ENCODE results near the gene PLXDC1.

PLXDC1 gene

DNA sequence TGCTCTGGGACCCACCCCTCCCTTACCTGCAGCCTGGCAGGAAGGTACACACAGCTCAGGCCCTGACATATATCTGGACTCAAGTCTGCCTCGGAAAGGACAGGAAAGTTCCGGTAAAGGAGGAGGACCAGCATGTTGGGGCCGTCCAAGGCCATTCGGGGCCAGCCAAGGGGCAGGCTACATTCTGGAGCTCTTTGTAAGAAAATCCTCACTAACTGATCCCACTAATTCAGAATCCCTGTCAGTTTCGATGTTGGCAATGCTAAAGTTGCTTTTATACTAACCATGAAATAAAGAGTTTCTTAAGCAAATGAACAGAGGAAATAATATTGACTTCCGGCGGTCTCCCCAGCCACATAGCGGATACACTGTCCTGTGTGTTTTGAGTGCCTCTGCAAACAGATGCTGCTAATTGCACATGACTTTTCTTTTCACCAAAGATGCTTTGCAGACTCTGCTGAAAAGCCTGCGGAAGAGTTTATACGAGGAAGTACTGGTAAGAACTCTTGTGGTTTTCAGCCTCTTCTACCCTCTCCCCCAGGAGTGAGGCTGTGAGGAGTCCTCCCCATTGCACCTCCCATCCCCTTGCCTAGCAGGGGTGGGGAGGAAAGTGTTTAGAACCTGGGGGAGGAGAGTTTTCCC is 54.8 kb downstream of the PLXDC1 start:
- no peaks in the 10 kb centered on the region for H3K36me3 ChIP-seq (ENCODE audit: control insufficient read depth in 2 of 2, insufficient read depth in 1 of 2, low read length in 2 of 2)
- no peak overlapping the region for H3K4me3 ChIP-seq (ENCODE audit: low read depth, low read length)
- CTCF ChIA-PET, result interaction anchor here (1.0 kb wide), 1 partner anchor 9 kb away, joined by 4 read pairs; no protein-coding TSS in a partner anchor
- POLR2A ChIA-PET, result no interaction called here
- no peaks in the 10 kb centered on the region for H3K9me3 ChIP-seq (ENCODE audit: control insufficient read depth, insufficient read depth, low read depth, low read length)
- no peaks in the 10 kb centered on the region for H3K4me1 ChIP-seq (ENCODE audit: control insufficient read depth, insufficient read depth, low read length)
- H3K27ac ChIP-seq (ENCODE audit: extremely low read depth, low read depth, low read length), result no peak overlapping the region
- TF ChIP-seq ZBTB17 (tag by site-specific recombination; IDR thresholded peaks at IDR 0.05), result no peak
- TF ChIP-seq, protein P1, sequence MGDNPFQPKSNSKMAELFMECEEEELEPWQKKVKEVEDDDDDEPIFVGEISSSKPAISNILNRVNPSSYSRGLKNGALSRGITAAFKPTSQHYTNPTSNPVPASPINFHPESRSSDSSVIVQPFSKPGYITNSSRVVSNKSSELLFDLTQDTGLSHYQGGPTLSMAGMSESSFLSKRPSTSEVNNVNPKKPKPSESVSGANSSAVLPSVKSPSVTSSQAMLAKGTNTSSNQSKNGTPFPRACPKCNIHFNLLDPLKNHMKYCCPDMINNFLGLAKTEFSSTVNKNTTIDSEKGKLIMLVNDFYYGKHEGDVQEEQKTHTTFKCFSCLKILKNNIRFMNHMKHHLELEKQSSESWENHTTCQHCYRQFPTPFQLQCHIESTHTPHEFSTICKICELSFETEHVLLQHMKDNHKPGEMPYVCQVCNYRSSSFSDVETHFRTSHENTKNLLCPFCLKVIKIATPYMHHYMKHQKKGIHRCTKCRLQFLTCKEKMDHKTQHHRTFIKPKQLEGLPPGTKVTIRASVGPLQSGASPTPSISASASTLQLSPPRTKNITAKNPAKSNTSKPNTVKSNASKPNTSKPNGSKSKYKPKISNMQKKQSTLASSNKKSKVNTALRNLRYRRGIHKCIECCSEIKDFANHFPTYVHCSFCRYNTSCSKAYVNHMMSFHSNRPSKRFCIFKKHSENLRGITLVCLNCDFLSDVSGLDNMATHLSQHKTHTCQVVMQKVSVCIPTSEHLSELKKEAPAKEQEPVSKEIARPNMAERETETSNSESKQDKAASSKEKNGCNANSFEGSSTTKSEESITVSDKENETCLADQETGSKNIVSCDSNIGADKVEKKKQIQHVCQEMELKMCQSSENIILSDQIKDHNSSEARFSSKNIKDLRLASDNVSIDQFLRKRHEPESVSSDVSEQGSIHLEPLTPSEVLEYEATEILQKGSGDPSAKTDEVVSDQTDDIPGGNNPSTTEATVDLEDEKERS (tag by site-specific recombination; IDR thresholded peaks at IDR 0.05), result no peak
- TF ChIP-seq ZNF350 (tag by site-specific recombination; IDR thresholded peaks at IDR 0.05), result no peak
- TF ChIP-seq, protein P2, sequence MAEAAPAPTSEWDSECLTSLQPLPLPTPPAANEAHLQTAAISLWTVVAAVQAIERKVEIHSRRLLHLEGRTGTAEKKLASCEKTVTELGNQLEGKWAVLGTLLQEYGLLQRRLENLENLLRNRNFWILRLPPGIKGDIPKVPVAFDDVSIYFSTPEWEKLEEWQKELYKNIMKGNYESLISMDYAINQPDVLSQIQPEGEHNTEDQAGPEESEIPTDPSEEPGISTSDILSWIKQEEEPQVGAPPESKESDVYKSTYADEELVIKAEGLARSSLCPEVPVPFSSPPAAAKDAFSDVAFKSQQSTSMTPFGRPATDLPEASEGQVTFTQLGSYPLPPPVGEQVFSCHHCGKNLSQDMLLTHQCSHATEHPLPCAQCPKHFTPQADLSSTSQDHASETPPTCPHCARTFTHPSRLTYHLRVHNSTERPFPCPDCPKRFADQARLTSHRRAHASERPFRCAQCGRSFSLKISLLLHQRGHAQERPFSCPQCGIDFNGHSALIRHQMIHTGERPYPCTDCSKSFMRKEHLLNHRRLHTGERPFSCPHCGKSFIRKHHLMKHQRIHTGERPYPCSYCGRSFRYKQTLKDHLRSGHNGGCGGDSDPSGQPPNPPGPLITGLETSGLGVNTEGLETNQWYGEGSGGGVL (tag by site-specific recombination; IDR thresholded peaks at IDR 0.05), result peak; percentile 32; the same call in 1 of the 2 replicates

DNA sequence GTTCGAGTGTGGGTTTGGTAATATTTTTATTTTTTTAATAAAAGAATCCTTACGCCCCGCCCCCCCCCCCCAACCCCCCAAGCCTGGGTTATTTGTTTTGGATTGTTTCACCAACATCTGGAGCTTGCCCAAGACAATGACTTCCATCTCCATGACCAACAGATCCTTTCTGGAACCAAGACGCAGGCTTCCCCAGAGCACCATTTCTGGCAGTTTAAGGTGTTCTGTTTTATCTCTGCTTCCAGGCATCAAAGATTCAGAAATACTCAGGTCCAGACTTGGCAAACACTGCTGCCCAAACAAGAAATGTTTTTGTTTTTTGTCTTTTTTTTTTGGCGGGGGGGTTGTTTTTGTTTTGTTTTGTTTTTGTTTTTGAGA is 56.1 kb downstream of the PLXDC1 start:
- ChIA-PET CTCF (no interaction called here), POLR2A (no interaction called here)
- Histone ChIP-seq H3K4me1 (ENCODE audit: control insufficient read depth, insufficient read depth, low read length) (no peaks in the 10 kb centered on the region), H3K9me3 (ENCODE audit: control insufficient read depth, insufficient read depth, low read depth, low read length) (no peaks in the 10 kb centered on the region), H3K4me3 (ENCODE audit: low read depth, low read length) (no peak overlapping the region), H3K27ac (ENCODE audit: extremely low read depth, low read depth, low read length) (no peak overlapping the region), H3K36me3 (ENCODE audit: control insufficient read depth in 2 of 2, insufficient read depth in 1 of 2, low read length in 2 of 2) (no peaks in the 10 kb centered on the region)
- no peak for TF ChIP-seq MZF1 (tag by site-specific recombination; IDR thresholded peaks at IDR 0.05; ENCODE audit: borderline replicate concordance)
- no peak for TF ChIP-seq SETDB1 (IDR thresholded peaks at IDR 0.05; ENCODE audit: insufficient read length, low read length)
- no peak for TF ChIP-seq ZSCAN16 (tag by site-specific recombination; IDR thresholded peaks at IDR 0.05)
- TF ChIP-seq, protein P3, sequence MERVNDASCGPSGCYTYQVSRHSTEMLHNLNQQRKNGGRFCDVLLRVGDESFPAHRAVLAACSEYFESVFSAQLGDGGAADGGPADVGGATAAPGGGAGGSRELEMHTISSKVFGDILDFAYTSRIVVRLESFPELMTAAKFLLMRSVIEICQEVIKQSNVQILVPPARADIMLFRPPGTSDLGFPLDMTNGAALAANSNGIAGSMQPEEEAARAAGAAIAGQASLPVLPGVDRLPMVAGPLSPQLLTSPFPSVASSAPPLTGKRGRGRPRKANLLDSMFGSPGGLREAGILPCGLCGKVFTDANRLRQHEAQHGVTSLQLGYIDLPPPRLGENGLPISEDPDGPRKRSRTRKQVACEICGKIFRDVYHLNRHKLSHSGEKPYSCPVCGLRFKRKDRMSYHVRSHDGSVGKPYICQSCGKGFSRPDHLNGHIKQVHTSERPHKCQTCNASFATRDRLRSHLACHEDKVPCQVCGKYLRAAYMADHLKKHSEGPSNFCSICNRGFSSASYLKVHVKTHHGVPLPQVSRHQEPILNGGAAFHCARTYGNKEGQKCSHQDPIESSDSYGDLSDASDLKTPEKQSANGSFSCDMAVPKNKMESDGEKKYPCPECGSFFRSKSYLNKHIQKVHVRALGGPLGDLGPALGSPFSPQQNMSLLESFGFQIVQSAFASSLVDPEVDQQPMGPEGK (tag by site-specific recombination; IDR thresholded peaks at IDR 0.05), result no peak
- no peak for TF ChIP-seq ZNF324 (tag by site-specific recombination; IDR thresholded peaks at IDR 0.05)

DNA sequence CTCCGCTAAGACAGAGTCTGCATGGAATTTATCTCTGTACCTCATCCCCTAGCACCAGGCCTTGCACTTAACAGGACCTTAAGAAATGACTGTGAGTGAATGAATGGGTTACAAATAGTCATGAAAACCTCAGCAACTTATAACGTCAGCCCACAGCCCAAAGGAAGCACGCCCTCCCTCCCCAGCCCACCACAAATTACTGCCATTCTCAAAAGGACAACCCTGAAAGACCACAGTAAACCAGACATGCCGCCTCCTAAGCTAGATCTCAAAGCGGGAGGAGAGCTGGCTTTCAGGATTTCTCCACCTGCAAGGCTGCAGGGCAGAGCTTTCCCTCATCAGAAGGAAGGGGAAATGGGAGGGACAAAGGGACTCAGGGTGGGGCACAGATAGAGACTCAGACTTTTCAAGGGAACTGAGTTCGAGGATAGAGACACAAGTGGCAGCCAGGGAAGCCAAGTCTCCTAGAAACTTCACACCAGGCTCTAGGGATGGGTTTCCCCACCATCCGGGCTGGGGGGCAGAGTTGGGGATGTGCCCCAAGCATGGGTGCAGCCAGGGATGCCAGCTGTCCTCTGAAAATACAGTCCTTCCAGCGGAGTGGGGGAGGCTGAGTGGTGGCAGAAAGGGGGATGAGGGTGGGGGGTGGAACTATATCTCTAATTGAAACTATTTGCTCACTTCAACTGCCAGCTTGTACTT is 56.7 kb downstream of the PLXDC1 start:
- CTCF ChIA-PET, result interaction anchor here (0.9 kb wide), 1 partner anchor 80 kb away, joined by 3 read pairs; no protein-coding TSS in a partner anchor
- TF ChIP-seq, protein P4, sequence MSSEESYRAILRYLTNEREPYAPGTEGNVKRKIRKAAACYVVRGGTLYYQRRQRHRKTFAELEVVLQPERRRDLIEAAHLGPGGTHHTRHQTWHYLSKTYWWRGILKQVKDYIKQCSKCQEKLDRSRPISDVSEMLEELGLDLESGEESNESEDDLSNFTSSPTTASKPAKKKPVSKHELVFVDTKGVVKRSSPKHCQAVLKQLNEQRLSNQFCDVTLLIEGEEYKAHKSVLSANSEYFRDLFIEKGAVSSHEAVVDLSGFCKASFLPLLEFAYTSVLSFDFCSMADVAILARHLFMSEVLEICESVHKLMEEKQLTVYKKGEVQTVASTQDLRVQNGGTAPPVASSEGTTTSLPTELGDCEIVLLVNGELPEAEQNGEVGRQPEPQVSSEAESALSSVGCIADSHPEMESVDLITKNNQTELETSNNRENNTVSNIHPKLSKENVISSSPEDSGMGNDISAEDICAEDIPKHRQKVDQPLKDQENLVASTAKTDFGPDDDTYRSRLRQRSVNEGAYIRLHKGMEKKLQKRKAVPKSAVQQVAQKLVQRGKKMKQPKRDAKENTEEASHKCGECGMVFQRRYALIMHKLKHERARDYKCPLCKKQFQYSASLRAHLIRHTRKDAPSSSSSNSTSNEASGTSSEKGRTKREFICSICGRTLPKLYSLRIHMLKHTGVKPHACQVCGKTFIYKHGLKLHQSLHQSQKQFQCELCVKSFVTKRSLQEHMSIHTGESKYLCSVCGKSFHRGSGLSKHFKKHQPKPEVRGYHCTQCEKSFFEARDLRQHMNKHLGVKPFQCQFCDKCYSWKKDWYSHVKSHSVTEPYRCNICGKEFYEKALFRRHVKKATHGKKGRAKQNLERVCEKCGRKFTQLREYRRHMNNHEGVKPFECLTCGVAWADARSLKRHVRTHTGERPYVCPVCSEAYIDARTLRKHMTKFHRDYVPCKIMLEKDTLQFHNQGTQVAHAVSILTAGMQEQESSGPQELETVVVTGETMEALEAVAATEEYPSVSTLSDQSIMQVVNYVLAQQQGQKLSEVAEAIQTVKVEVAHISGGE (tag by site-specific recombination; conservative IDR thresholded peaks at IDR 0.05; ENCODE audit: low read depth), result no peak
- TF ChIP-seq ZNF837 (tag by site-specific recombination; IDR thresholded peaks at IDR 0.05) (no peak), ZNF544 (tag by site-specific recombination; IDR thresholded peaks at IDR 0.05) (no peak), ZBTB20 (tag by site-specific recombination; IDR thresholded peaks at IDR 0.05) (no peak), ZSCAN30 (tag by site-specific recombination; IDR thresholded peaks at IDR 0.05) (no peak), ZNF202 (tag by site-specific recombination; IDR thresholded peaks at IDR 0.05; ENCODE audit: borderline replicate concordance) (no peak), ZNF169 (tag by site-specific recombination; IDR thresholded peaks at IDR 0.05) (no peak), ZNF184 (tag by site-specific recombination; IDR thresholded peaks at IDR 0.05) (no peak), KLF10 (tag by site-specific recombination; IDR thresholded peaks at IDR 0.05) (no peak)

More for the DNA sequence above, 56.7 kb downstream of the PLXDC1 start:
- Histone ChIP-seq H3K4me1 (ENCODE audit: control insufficient read depth, insufficient read depth, low read length) (no peaks in the 10 kb centered on the region), H3K4me3 (ENCODE audit: low read depth, low read length) (no peak overlapping the region), H3K36me3 (ENCODE audit: control insufficient read depth in 2 of 2, insufficient read depth in 1 of 2, low read length in 2 of 2) (no peaks in the 10 kb centered on the region), H3K9me3 (ENCODE audit: control insufficient read depth, insufficient read depth, low read depth, low read length) (no peaks in the 10 kb centered on the region), H3K27ac (ENCODE audit: extremely low read depth, low read depth, low read length) (no peak overlapping the region)
- POLR2A ChIA-PET, result no interaction called here
